B cell (primary cell): ENCODE data around the gene HAPSTR1. TPM values are rescaled to one million over a fixed set of nuclear protein-coding genes. Genes with fewer than 3 reads are reported as not detected.

Source experiments
- ATAC-seq: fragments of 200-7000 bp; cut with Tn5 transposase; one replicate; pipeline ENCODE4 v1.10.0; 2021; ENCODE audit warnings: low read depth, mild to moderate bottlenecking, moderate number of reproducible peaks, moderate library complexity
- CTCF ChIA-PET: fragments of 350-600 bp; sonication (Branson Sonifier 250); formaldehyde crosslinking; loops from one replicate; lab custom pipeline; 2021; ENCODE audit warnings: antibody characterized with exemption, inconsistent platforms; lab: Charles Lee
- POLR2A ChIA-PET: fragments of 350-600 bp; sonication (Branson Sonifier 250); formaldehyde crosslinking; loops from one replicate; lab custom pipeline; 2021; ENCODE audit warnings: antibody characterized with exemption; lab: Charles Lee
- DNase-seq: peaks from one replicate; pipeline ENCODE4 v3.0.0; 2013
- H2AFZ ChIP-seq: 2 replicates; pipeline ENCODE4 v1.6.1; 2012; ENCODE audit warnings: mild to moderate bottlenecking, low read depth, low read length; ENCODE audit not compliant: insufficient read depth, poor library complexity, severe bottlenecking
- H3K27ac ChIP-seq, 2 donors: 1 replicate in 1 of 2; 2 replicates in 1 of 2; pipeline ENCODE4 v1.5.1; 2012 to 2013; ENCODE audit warnings: low read length in 2 of 2, mild to moderate bottlenecking in 2 of 2, moderate library complexity in 1 of 2
- H3K27me3 ChIP-seq, 4 experiments: fragments of 200-600 bp in 1 of 4; sonication (generic) in 1 of 4; replicated peaks in 1 of 4; 1 replicate in 2 of 4; 2 replicates in 2 of 4; pipeline versions ENCODE4 v1.6.1 to v1.7.0; 2013 to 2016; ENCODE audit warnings: low read length in 3 of 4, mild to moderate bottlenecking in 2 of 4, mixed read lengths in 1 of 4, moderate library complexity in 1 of 4; ENCODE audit not compliant: insufficient read depth in 4 of 4, control insufficient read depth in 3 of 4; ENCODE audit errors: control extremely low read depth in 1 of 4
- H3K36me3 ChIP-seq, 2 experiments: replicated peaks in 1 of 2; 1 replicate in 1 of 2; 2 replicates in 1 of 2; pipeline versions ENCODE4 v1.6.1 to v1.7.1; 2013; ENCODE audit warnings: low read length in 1 of 2; ENCODE audit not compliant: insufficient read depth in 2 of 2, control insufficient read depth in 1 of 2; ENCODE audit errors: control extremely low read depth in 1 of 2, extremely low read depth in 1 of 2
- H3K4me1 ChIP-seq, 2 donors: fragments of 200-600 bp in 1 of 2; sonication (generic) in 1 of 2; 1 replicate in 1 of 2; 2 replicates in 1 of 2; pipeline versions ENCODE4 v1.5.1 to v1.6.1; 2013 to 2017; ENCODE audit warnings: low read length in 2 of 2; ENCODE audit not compliant: control insufficient read depth in 2 of 2, insufficient read depth in 2 of 2
- H3K4me2 ChIP-seq: replicated peaks from 2 replicates; pipeline ENCODE3; 2012; ENCODE audit warnings: mild to moderate bottlenecking, low read depth, low read length; ENCODE audit not compliant: poor library complexity, severe bottlenecking
- H3K4me3 ChIP-seq, 5 experiments: fragments of 200-600 bp in 1 of 5; sonication (generic) in 1 of 5; 1 replicate in 3 of 5; 2 replicates in 2 of 5; pipeline versions ENCODE4 v1.5.1 to v1.7.0; 2011 to 2016; ENCODE audit warnings: low read length in 4 of 5, mild to moderate bottlenecking in 4 of 5, low read depth in 2 of 5, control low read depth in 1 of 5, moderate library complexity in 1 of 5; ENCODE audit not compliant: insufficient read depth in 1 of 5; ENCODE audit errors: control extremely low read depth in 1 of 5, extremely low read depth in 1 of 5
- H3K79me2 ChIP-seq: fragments of 200-600 bp; sonication (generic); one replicate; pipeline ENCODE4 v1.6.0; 2016; ENCODE audit warnings: low read length; ENCODE audit not compliant: control insufficient read depth, insufficient read depth
- H3K9ac ChIP-seq: fragments of 200-600 bp; sonication (generic); 2 replicates; pipeline ENCODE4 v1.6.1; 2017; ENCODE audit warnings: mild to moderate bottlenecking, low read length, moderate library complexity
- H3K9me3 ChIP-seq, 3 donors: one replicate each; pipeline versions ENCODE4 v1.6.1 to v1.7.1; 2013; ENCODE audit warnings: low read length in 2 of 3; ENCODE audit not compliant: control insufficient read depth in 2 of 3, insufficient read depth in 1 of 3; ENCODE audit errors: control extremely low read depth in 1 of 3
- H4K20me1 ChIP-seq: 2 replicates; pipeline ENCODE4 v1.6.0; 2012; ENCODE audit warnings: mild to moderate bottlenecking, low read length; ENCODE audit not compliant: insufficient read depth, control insufficient read depth, poor library complexity, severe bottlenecking
- H3K27ac Mint-ChIP-seq: one replicate; pipeline ENCODE4 v1.8.0; 2021; ENCODE audit warnings: mixed read lengths
- H3K27me3 Mint-ChIP-seq: one replicate; pipeline ENCODE4 v1.8.0; 2021; ENCODE audit warnings: mixed read lengths
- H3K4me1 Mint-ChIP-seq: one replicate; pipeline ENCODE4 v1.8.0; 2021; ENCODE audit warnings: mixed read lengths
- H3K4me3 Mint-ChIP-seq: one replicate; pipeline ENCODE4 v1.8.0; 2021; ENCODE audit warnings: mixed read lengths
- H3K9me3 Mint-ChIP-seq: one replicate; pipeline ENCODE4 v1.8.0; 2022; ENCODE audit warnings: mixed read lengths; ENCODE audit not compliant: insufficient read depth
- EZH2 ChIP-seq: IDR thresholded peaks from 2 replicates; pipeline ENCODE4 v1.6.1; 2012; ENCODE audit warnings: borderline replicate concordance, low read depth, mild to moderate bottlenecking, moderate library complexity, low read length; ENCODE audit not compliant: insufficient read depth, poor library complexity, severe bottlenecking
- WGBS: methylation state at CpG from one replicate; pipeline ENCODE4 v1.1.5; 2013; ENCODE audit warnings: missing lambda C conversion rate; ENCODE audit not compliant: insufficient coverage; 5-methylcytosine and 5-hydroxymethylcytosine counted together
- intact Hi-C: fragments of 100-400 bp; cut with micrococcal nuclease; formaldehyde crosslinking; loops from one replicate; pipeline ENCODE4 v1.10.0; 2022
- polyA plus RNA-seq: library from polyadenylated mRNA; depleted of rRNA; stranded (reverse); fragments of >200 nt; gene quantifications from 2 replicates; pipeline ENCODE4 v1.2.3, GENCODE V29; 2012
- total RNA-seq, 2 donors: library from RNA; stranded (reverse); fragments of 120-200 nt in 1 of 2; gene quantifications; 1 replicate in 1 of 2; 2 replicates in 1 of 2; pipeline versions ENCODE4 v1.2.3 to v1.2.4, GENCODE V29; 2013 to 2022
- TF ChIP-seq, protein P1 (sequence below): fragments of 200-600 bp; IDR thresholded peaks from one replicate; pipeline ENCODE4 v1.8.0; 2022; ENCODE audit warnings: antibody characterized with exemption, mild to moderate bottlenecking

The HAPSTR1 gene
- total and polyA plus RNA-seq, 2 donors (not counting 1 experiment from before 2014, with no cell fraction given) = 35.5 to 99.2 TPM

DNA sequence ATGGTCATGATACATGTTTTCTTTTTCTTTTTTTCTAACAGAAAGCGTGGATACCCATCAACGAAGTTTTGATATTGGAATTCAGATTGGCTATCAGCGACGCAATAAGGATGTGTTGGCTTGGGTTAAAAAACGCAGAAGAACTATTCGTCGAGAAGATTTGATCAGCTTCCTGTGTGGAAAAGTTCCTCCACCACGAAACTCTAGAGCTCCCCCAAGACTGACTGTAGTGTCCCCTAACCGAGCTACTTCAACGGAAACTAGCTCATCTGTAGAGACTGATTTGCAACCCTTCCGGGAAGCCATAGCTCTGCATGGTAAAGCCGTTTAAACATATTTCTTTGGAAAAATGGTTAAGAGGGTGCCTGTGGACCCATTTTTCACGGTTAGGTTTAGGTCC, 11.5 kb downstream of the HAPSTR1 start:
- no peaks in the 10 kb centered on the region for H3K27me3 ChIP-seq
- H4K20me1 ChIP-seq = peaks cover 100% of the 10 kb centered on the region
- no peak for DNase-seq
- H3K9me3 ChIP-seq = no peaks in the 10 kb centered on the region
- Mint-ChIP-seq H3K4me1 (peaks cover 91% of the 10 kb centered on the region), H3K27ac (peak overlapping the region; percentile 37), H3K9me3 (no peaks in the 10 kb centered on the region), H3K27me3 (no peaks in the 10 kb centered on the region), H3K4me3 (peak overlapping the region; percentile 6)
- H3K4me2 ChIP-seq = peak overlapping the region; percentile 26
- peaks cover 5 to 73% of the 10 kb centered on the region in 2 experiments for H3K36me3 ChIP-seq
- ChIA-PET POLR2A (interaction anchor here (0.6 to 1.8 kb wide), 2 partner anchors 11 to 402 kb away, joined by 3 to 5 read pairs; partner anchors contain the start of gene HAPSTR1), CTCF (interaction anchor here (1.0 to 1.2 kb wide), 4 partner anchors 20 to 211 kb away, joined by 3 read pairs; no protein-coding TSS in a partner anchor)
- peaks cover 100% of the 10 kb centered on the region for H3K79me2 ChIP-seq
- no peak overlapping the region for H3K9ac ChIP-seq
- no peak for ATAC-seq
- TF ChIP-seq, protein P1, sequence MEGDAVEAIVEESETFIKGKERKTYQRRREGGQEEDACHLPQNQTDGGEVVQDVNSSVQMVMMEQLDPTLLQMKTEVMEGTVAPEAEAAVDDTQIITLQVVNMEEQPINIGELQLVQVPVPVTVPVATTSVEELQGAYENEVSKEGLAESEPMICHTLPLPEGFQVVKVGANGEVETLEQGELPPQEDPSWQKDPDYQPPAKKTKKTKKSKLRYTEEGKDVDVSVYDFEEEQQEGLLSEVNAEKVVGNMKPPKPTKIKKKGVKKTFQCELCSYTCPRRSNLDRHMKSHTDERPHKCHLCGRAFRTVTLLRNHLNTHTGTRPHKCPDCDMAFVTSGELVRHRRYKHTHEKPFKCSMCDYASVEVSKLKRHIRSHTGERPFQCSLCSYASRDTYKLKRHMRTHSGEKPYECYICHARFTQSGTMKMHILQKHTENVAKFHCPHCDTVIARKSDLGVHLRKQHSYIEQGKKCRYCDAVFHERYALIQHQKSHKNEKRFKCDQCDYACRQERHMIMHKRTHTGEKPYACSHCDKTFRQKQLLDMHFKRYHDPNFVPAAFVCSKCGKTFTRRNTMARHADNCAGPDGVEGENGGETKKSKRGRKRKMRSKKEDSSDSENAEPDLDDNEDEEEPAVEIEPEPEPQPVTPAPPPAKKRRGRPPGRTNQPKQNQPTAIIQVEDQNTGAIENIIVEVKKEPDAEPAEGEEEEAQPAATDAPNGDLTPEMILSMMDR = no peak
- TF ChIP-seq EZH2 = no peak
- H2AFZ ChIP-seq = no peak overlapping the region
- H3K27ac ChIP-seq = peak overlapping the region; percentile 25 to 36
- H3K4me3 ChIP-seq = no peak overlapping the region
- 50% methylated on average over 1 of the region's 13 CpGs for WGBS
- intact Hi-C loops = no loop called here
- peaks cover 72 to 73% of the 10 kb centered on the region in 2 donors for H3K4me1 ChIP-seq

DNA sequence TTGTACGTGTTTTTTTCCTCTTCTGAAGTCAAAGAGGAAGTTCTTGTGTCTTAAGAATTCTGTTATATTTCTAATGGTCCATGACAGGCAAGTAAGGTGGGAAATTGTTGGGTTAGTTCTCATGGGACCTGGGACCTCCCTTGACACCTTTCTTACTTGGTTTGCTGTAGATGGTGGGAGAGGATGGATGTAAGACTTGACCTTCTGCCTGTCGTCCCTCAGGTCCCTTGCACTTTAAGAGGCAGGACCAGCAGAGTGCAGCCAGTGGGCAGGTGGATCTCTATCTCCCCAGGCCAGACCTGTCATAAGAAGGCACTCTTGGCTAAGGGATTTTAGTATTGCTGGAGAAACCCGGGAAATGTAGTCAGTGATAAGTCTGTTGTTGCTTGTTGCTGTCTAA, 12.1 kb downstream of the HAPSTR1 start:
- intact Hi-C loops = no loop called here
- no peak overlapping the region for H2AFZ ChIP-seq
- TF ChIP-seq EZH2 = no peak
- TF ChIP-seq, protein P1 = no peak
- peaks cover 5 to 71% of the 10 kb centered on the region in 2 experiments for H3K36me3 ChIP-seq
- Mint-ChIP-seq H3K4me1 (peaks cover 87% of the 10 kb centered on the region), H3K4me3 (peak overlapping the region; percentile 6), H3K27me3 (no peaks in the 10 kb centered on the region), H3K9me3 (no peaks in the 10 kb centered on the region), H3K27ac (peak overlapping the region; percentile 0)
- DNase-seq (no peak), ATAC-seq (no peak)
- no peak overlapping the region for H3K4me3 ChIP-seq
- peaks cover 100% of the 10 kb centered on the region for H3K79me2 ChIP-seq
- no peak overlapping the region for H3K9ac ChIP-seq
- WGBS = 61% methylated on average over 3 of the region's 3 CpGs
- no peaks in the 10 kb centered on the region for H3K27me3 ChIP-seq
- ChIA-PET CTCF (interaction anchor here (1.0 to 1.2 kb wide), 3 partner anchors 19 to 95 kb away, joined by 3 read pairs; no protein-coding TSS in a partner anchor), POLR2A (interaction anchor here (0.6 to 1.8 kb wide), 3 partner anchors 11 to 402 kb away, joined by 3 to 9 read pairs (median 5); partner anchors contain the start of gene HAPSTR1)
- peaks cover 100% of the 10 kb centered on the region for H4K20me1 ChIP-seq
- no peaks in the 10 kb centered on the region for H3K9me3 ChIP-seq
- H3K27ac ChIP-seq = peak overlapping the region; percentile 25 to 36
- peak overlapping the region; percentile 26 for H3K4me2 ChIP-seq
- peaks cover 68 to 69% of the 10 kb centered on the region in 2 donors for H3K4me1 ChIP-seq
